SU-DHL-6 (cell line): ENCODE results near the gene KIDINS220.

Source experiments
- H2AFZ ChIP-seq: fragments of 200-600 bp; sonication (generic); 2 replicates; pipeline ENCODE4 v1.6.1; 2014; ENCODE audit warnings: low read depth, mild to moderate bottlenecking, moderate library complexity, mixed read lengths, antibody characterized with exemption, low read length; ENCODE audit not compliant: severe bottlenecking
- H3F3A ChIP-seq: fragments of 200-600 bp; shearing (Covaris generic); 2 replicates; pipeline ENCODE4 v1.6.0; 2016; ENCODE audit warnings: antibody characterized with exemption, mild to moderate bottlenecking; ENCODE audit not compliant: insufficient read depth
- H3K27ac ChIP-seq: fragments of 200-600 bp; sonication (generic); 2 replicates; pipeline ENCODE4 v1.5.1; 2016; ENCODE audit warnings: low read depth, mild to moderate bottlenecking, low read length, moderate library complexity, mixed read lengths
- H3K27me3 ChIP-seq: fragments of 200-600 bp; sonication (generic), shearing (Covaris generic); 2 replicates; pipeline ENCODE4 v1.6.0; 2014; ENCODE audit warnings: mild to moderate bottlenecking, low read length
- H3K36me3 ChIP-seq: fragments of 200-600 bp; sonication (generic); 2 replicates; pipeline ENCODE4 v1.6.1; 2014; ENCODE audit warnings: mild to moderate bottlenecking, low read length, mixed read lengths
- H3K4me2 ChIP-seq: fragments of 300-600, 200-600 bp; shearing (Covaris generic), sonication (generic); 2 replicates; pipeline ENCODE4 v1.6.0; 2014; ENCODE audit warnings: low read length, low read depth, mild to moderate bottlenecking; ENCODE audit not compliant: poor library complexity, severe bottlenecking
- H3K4me3 ChIP-seq: fragments of 200-600 bp; sonication (generic); 2 replicates; pipeline ENCODE4 v1.5.1; 2014; ENCODE audit warnings: antibody characterized with exemption, low read length, mild to moderate bottlenecking, mixed read lengths; ENCODE audit not compliant: insufficient read depth, poor library complexity, severe bottlenecking
- H3K79me2 ChIP-seq: fragments of 200-600 bp; sonication (generic); 2 replicates; pipeline ENCODE4 v1.6.1; 2014; ENCODE audit warnings: mild to moderate bottlenecking, low read length, moderate library complexity; ENCODE audit not compliant: insufficient read depth
- H3K9ac ChIP-seq: fragments of 200-600 bp; sonication (generic); 2 replicates; pipeline ENCODE4 v1.7.0; 2014; ENCODE audit warnings: mild to moderate bottlenecking, low read length
- H3K9me2 ChIP-seq: fragments of 200-600 bp; sonication (generic); replicated peaks from 2 replicates; pipeline ENCODE4 v1.6.1; 2014; ENCODE audit warnings: low read length; ENCODE audit not compliant: insufficient read depth
- H3K9me3 ChIP-seq: fragments of 200-600 bp; sonication (generic); 2 replicates; pipeline ENCODE4 v1.6.1; 2014; ENCODE audit warnings: low read length, mixed read lengths; ENCODE audit not compliant: insufficient read depth
- H4K20me1 ChIP-seq: fragments of 200-600 bp; sonication (generic); 2 replicates; pipeline ENCODE4 v1.6.1; 2014; ENCODE audit warnings: low read depth, mild to moderate bottlenecking, antibody characterized with exemption, low read length, moderate library complexity, mixed read lengths
- CTCF ChIP-seq: fragments of 200-600 bp; sonication (generic); IDR thresholded peaks from one replicate; pipeline ENCODE4 v1.5.1; 2017; ENCODE audit warnings: antibody characterized with exemption, mild to moderate bottlenecking, low read length, moderate library complexity; ENCODE audit not compliant: insufficient read depth, poor library complexity, severe bottlenecking
- EZH2phosphoT487 ChIP-seq: fragments of 200-600 bp; sonication (generic), shearing (Covaris generic); conservative IDR thresholded peaks from 2 replicates; pipeline ENCODE4 v1.6.1; 2018; ENCODE audit warnings: mild to moderate bottlenecking, antibody characterized with exemption, low read length, moderate library complexity, mixed read lengths

KIDINS220 gene

GRCh38 chr2:8862230-8862629, 24.8 kb upstream of the KIDINS220 start:
- H2AFZ ChIP-seq, result no peak overlapping the region
- no peaks in the 10 kb centered on the region for H3K27me3 ChIP-seq
- H3K36me3 ChIP-seq, result no peaks in the 10 kb centered on the region
- TF ChIP-seq EZH2phosphoT487 (no peak), CTCF (no peak)
- H3K9me2 ChIP-seq, result no peaks in the 10 kb centered on the region
- no peaks in the 10 kb centered on the region for H3F3A ChIP-seq
- no peak overlapping the region for H3K4me2 ChIP-seq
- no peak overlapping the region for H3K4me3 ChIP-seq
- H3K27ac ChIP-seq, result no peak overlapping the region
- no peaks in the 10 kb centered on the region for H3K9me3 ChIP-seq
- H3K79me2 ChIP-seq, result no peaks in the 10 kb centered on the region
- no peak overlapping the region for H3K9ac ChIP-seq
- no peaks in the 10 kb centered on the region for H4K20me1 ChIP-seq

GRCh38 chr2:8861797-8862196, 24.4 kb upstream of the KIDINS220 start:
- H3F3A ChIP-seq, result no peaks in the 10 kb centered on the region
- no peaks in the 10 kb centered on the region for H3K9me2 ChIP-seq
- no peaks in the 10 kb centered on the region for H3K9me3 ChIP-seq
- H3K79me2 ChIP-seq, result no peaks in the 10 kb centered on the region
- H2AFZ ChIP-seq, result no peak overlapping the region
- no peak overlapping the region for H3K9ac ChIP-seq
- no peaks in the 10 kb centered on the region for H4K20me1 ChIP-seq
- no peak overlapping the region for H3K27ac ChIP-seq
- H3K27me3 ChIP-seq, result no peaks in the 10 kb centered on the region
- TF ChIP-seq EZH2phosphoT487, result no peak
- no peak for TF ChIP-seq CTCF
- no peak overlapping the region for H3K4me3 ChIP-seq
- no peaks in the 10 kb centered on the region for H3K36me3 ChIP-seq
- no peak overlapping the region for H3K4me2 ChIP-seq

GRCh38 chr2:8860239-8860638, 22.8 kb upstream of the KIDINS220 start:
- H3K27me3 ChIP-seq, result no peaks in the 10 kb centered on the region
- H3K9ac ChIP-seq, result no peak overlapping the region
- H3K9me3 ChIP-seq, result no peaks in the 10 kb centered on the region
- H3K79me2 ChIP-seq, result no peaks in the 10 kb centered on the region
- TF ChIP-seq CTCF (no peak), EZH2phosphoT487 (no peak)
- no peak overlapping the region for H3K4me2 ChIP-seq
- no peak overlapping the region for H2AFZ ChIP-seq
- no peak overlapping the region for H3K27ac ChIP-seq
- no peaks in the 10 kb centered on the region for H3K9me2 ChIP-seq
- H4K20me1 ChIP-seq, result no peaks in the 10 kb centered on the region
- no peaks in the 10 kb centered on the region for H3K36me3 ChIP-seq
- no peaks in the 10 kb centered on the region for H3F3A ChIP-seq
- H3K4me3 ChIP-seq, result no peak overlapping the region

- Histone ChIP-seq H2AFZ (no peak overlapping the region), H3F3A (no peaks in the 10 kb centered on the region), H3K36me3 (no peaks in the 10 kb centered on the region), H3K4me2 (no peak overlapping the region), H3K4me3 (no peak overlapping the region), H3K9ac (no peak overlapping the region), H3K27me3 (no peaks in the 10 kb centered on the region), H3K9me3 (no peaks in the 10 kb centered on the region), H4K20me1 (no peaks in the 10 kb centered on the region), H3K9me2 (no peaks in the 10 kb centered on the region), H3K27ac (no peak overlapping the region), H3K79me2 (no peaks in the 10 kb centered on the region)
- TF ChIP-seq EZH2phosphoT487 (no peak), CTCF (no peak)
These were observed 21.5 kb upstream of the KIDINS220 start for GRCh38 chr2:8858910-8859309.
